Type B pancreatic cell (in vitro differentiated cells): Measurements from ENCODE around the gene RHOB. TPM values are rescaled to one million over a fixed set of nuclear protein-coding genes. Genes with fewer than 3 reads are reported as not detected.

ENCODE experiments used
- DNase-seq: peaks from one replicate; pipeline ENCODE4 v3.0.0; 2021; ENCODE audit warnings: mixed read lengths; ENCODE audit not compliant: unreplicated experiment; ENCODE audit errors: extremely low spot score
- H3K27ac Mint-ChIP-seq: 2 replicates; pipeline ENCODE4 v1.8.0; 2021; ENCODE audit warnings: mild to moderate bottlenecking, mixed read lengths
- H3K27me3 Mint-ChIP-seq: 2 replicates; pipeline ENCODE4 v1.8.0; 2021; ENCODE audit warnings: mixed read lengths
- H3K36me3 Mint-ChIP-seq: 2 replicates; pipeline ENCODE4 v1.8.0; 2021; ENCODE audit warnings: mixed read lengths
- H3K4me1 Mint-ChIP-seq: one replicate; pipeline ENCODE4 v1.8.0; 2021; ENCODE audit warnings: mixed read lengths; ENCODE audit not compliant: unreplicated experiment
- H3K4me3 Mint-ChIP-seq: 2 replicates; pipeline ENCODE4 v1.8.0; 2021; ENCODE audit warnings: mild to moderate bottlenecking, mixed read lengths
- H3K9me3 Mint-ChIP-seq: 2 replicates; pipeline ENCODE4 v1.8.0; 2021; ENCODE audit warnings: mixed read lengths
- total RNA-seq: library from RNA; stranded (reverse); gene quantifications from 2 replicates; pipeline ENCODE4 v1.2.1, GENCODE V29; 2021; ENCODE audit warnings: low replicate concordance
- TF ChIP-seq, protein P1 (sequence below): fragments of 200-600 bp; sonication (generic); conservative IDR thresholded peaks from 2 replicates; pipeline ENCODE4 v1.5.0; 2021; ENCODE audit warnings: antibody characterized with exemption, mild to moderate bottlenecking

RHOB gene
- total RNA-seq, 1 donor from 2014 or later: 82.8 TPM

DNA sequence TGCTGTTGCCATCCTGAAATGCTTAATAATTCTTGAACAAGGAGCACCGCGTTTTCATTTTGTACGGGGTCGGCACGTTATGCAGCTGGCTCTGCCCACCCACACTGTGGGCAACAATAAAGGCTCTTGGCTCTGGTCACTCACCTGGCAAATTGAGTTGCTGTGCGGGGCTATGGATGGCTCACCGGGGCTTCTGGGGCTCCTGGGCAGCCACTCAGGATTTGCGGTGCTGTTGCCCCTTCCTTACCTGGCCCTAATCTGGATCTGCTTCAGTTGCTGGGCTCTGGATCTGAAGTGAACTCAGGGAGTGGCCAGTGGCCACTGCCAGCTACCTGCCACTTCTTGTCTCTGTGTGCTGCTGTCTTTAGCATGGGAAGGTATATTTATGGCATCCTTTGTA is 22.7 kb downstream of the RHOB start:
- TF ChIP-seq, protein P1, sequence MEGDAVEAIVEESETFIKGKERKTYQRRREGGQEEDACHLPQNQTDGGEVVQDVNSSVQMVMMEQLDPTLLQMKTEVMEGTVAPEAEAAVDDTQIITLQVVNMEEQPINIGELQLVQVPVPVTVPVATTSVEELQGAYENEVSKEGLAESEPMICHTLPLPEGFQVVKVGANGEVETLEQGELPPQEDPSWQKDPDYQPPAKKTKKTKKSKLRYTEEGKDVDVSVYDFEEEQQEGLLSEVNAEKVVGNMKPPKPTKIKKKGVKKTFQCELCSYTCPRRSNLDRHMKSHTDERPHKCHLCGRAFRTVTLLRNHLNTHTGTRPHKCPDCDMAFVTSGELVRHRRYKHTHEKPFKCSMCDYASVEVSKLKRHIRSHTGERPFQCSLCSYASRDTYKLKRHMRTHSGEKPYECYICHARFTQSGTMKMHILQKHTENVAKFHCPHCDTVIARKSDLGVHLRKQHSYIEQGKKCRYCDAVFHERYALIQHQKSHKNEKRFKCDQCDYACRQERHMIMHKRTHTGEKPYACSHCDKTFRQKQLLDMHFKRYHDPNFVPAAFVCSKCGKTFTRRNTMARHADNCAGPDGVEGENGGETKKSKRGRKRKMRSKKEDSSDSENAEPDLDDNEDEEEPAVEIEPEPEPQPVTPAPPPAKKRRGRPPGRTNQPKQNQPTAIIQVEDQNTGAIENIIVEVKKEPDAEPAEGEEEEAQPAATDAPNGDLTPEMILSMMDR: no peak
- DNase-seq: no peak
- H3K4me3 Mint-ChIP-seq: no peak overlapping the region
- no peak overlapping the region for H3K27ac Mint-ChIP-seq
- H3K4me1 Mint-ChIP-seq: peaks cover 26% of the 10 kb centered on the region
- no peaks in the 10 kb centered on the region for H3K27me3 Mint-ChIP-seq
- H3K36me3 Mint-ChIP-seq: peaks cover 2% of the 10 kb centered on the region
- peaks cover 3% of the 10 kb centered on the region for H3K9me3 Mint-ChIP-seq

DNA sequence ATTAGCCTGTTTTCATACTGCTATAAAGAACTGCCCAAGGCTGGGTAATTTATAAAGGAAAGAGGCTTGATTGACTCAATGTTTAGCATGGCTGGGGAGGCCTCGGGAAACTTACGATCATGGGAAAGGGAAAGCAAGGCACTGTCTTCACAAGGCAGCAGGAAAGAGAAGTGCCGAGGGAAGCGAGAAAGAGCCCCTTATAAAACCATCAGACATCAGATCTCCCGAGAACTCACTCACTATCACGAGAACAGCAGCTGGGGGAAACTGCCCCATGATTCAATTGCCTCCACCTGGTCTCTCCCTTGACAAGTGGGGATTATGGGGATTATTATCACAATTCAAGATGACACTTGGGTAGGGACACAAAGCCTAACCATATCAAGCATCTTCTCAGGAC is 23.3 kb downstream of the RHOB start:
- H3K4me3 Mint-ChIP-seq: no peak overlapping the region
- H3K27ac Mint-ChIP-seq: no peak overlapping the region
- no peaks in the 10 kb centered on the region for H3K27me3 Mint-ChIP-seq
- TF ChIP-seq, protein P1: no peak
- no peak for DNase-seq
- peaks cover 4% of the 10 kb centered on the region for H3K36me3 Mint-ChIP-seq
- peaks cover 6% of the 10 kb centered on the region for H3K9me3 Mint-ChIP-seq
- peaks cover 30% of the 10 kb centered on the region for H3K4me1 Mint-ChIP-seq

GRCh38 chr2:20471148-20471547 is 24.3 kb downstream of the RHOB start:
- Mint-ChIP-seq H3K9me3 (peaks cover 6% of the 10 kb centered on the region), H3K4me1 (peaks cover 25% of the 10 kb centered on the region), H3K27me3 (no peaks in the 10 kb centered on the region), H3K4me3 (no peak overlapping the region), H3K36me3 (peaks cover 4% of the 10 kb centered on the region), H3K27ac (no peak overlapping the region)
- TF ChIP-seq, protein P1: no peak
- DNase-seq: no peak

GRCh38 chr2:20471902-20472559 is 25.2 kb downstream of the RHOB start:
- peaks cover 22% of the 10 kb centered on the region for H3K4me1 Mint-ChIP-seq
- no peak overlapping the region for H3K4me3 Mint-ChIP-seq
- H3K27ac Mint-ChIP-seq: no peak overlapping the region
- H3K9me3 Mint-ChIP-seq: peaks cover 6% of the 10 kb centered on the region
- TF ChIP-seq, protein P1: no peak
- peaks cover 4% of the 10 kb centered on the region for H3K36me3 Mint-ChIP-seq
- H3K27me3 Mint-ChIP-seq: no peaks in the 10 kb centered on the region
- DNase-seq: no peak

DNA sequence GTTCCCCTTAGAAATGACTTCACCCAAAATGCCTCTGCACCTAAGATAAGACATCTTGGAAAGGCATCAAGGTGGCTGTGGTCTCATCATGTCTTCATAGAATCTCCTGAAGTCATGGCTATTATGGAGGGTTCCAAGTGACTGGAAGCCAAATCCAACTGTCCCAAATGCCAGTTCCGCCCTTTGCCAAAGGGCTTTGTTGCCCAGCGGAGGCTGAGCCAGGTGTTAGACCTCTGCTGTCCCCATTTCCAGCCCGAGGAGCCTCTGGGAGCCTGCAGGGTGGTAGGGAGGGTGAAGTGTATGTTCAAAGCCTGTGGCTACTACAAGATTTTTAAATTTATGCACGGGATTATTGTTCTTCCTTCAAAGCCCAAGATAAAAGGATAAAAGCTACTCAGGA is 25.7 kb downstream of the RHOB start:
- H3K36me3 Mint-ChIP-seq: peaks cover 4% of the 10 kb centered on the region
- H3K4me3 Mint-ChIP-seq: no peak overlapping the region
- H3K9me3 Mint-ChIP-seq: peaks cover 6% of the 10 kb centered on the region
- no peak overlapping the region for H3K27ac Mint-ChIP-seq
- TF ChIP-seq, protein P1: no peak
- peaks cover 22% of the 10 kb centered on the region for H3K4me1 Mint-ChIP-seq
- no peaks in the 10 kb centered on the region for H3K27me3 Mint-ChIP-seq
- DNase-seq: no peak
